Fibroblast of mammary gland (primary cell): ENCODE measurements around the gene ARSJ.
A peak's percentile ranks its signal among the peaks of the same experiment; 100 is the strongest.
"Not testable (repeated sequence)": the region's sequence is repeated elsewhere in the genome, so short reads cannot be mapped to it uniquely, and the experiment has no call there.

Source experiments
- DNase-seq: peaks from one replicate; pipeline ENCODE4 v3.0.0-alpha.2; 2010; ENCODE audit warnings: low read depth
- H3K4me3 ChIP-seq: 2 replicates; pipeline ENCODE4 v1.5.1; 2011; ENCODE audit warnings: low read depth, mild to moderate bottlenecking, low read length, moderate library complexity; ENCODE audit not compliant: control insufficient read depth
- CTCF ChIP-seq: conservative IDR thresholded peaks from 2 replicates; pipeline ENCODE4 v1.5.1; 2011; ENCODE audit warnings: low read depth, low read length, inconsistent platforms; ENCODE audit not compliant: control insufficient read depth, insufficient read depth

Gene ARSJ

GRCh38 chr4:114005569-114006442 lies 26.4 kb upstream of the ARSJ start:
- DNase-seq: peak; percentile 86

GRCh38 chr4:114004483-114005226 lies 25.2 kb upstream of the ARSJ start:
- not testable (repeated sequence) for DNase-seq, H3K4me3 ChIP-seq

More at GRCh38 chr4:114005569-114006442, 26.4 kb upstream of the ARSJ start:
- no peak overlapping the region for H3K4me3 ChIP-seq
- no peak for TF ChIP-seq CTCF

GRCh38 chr4:113998531-113998930 lies 19.1 kb upstream of the ARSJ start:
- DNase-seq: peak; percentile 59

GRCh38 chr4:113998079-113998478 lies 18.6 kb upstream of the ARSJ start:
- DNase-seq: no peak
- TF ChIP-seq CTCF: no peak
- H3K4me3 ChIP-seq: no peak overlapping the region

More at GRCh38 chr4:113998531-113998930, 19.1 kb upstream of the ARSJ start:
- TF ChIP-seq CTCF: no peak
- H3K4me3 ChIP-seq: no peak overlapping the region

GRCh38 chr4:113997206-113997605 lies 17.8 kb upstream of the ARSJ start:
- DNase-seq: peak; percentile 29
- H3K4me3 ChIP-seq: no peak overlapping the region
- TF ChIP-seq CTCF: no peak

GRCh38 chr4:113996599-113997177 lies 17.2 kb upstream of the ARSJ start:
- DNase-seq: peak; percentile 90
- TF ChIP-seq CTCF: no peak
- no peak overlapping the region for H3K4me3 ChIP-seq

- no peak for TF ChIP-seq CTCF
- no peak overlapping the region for H3K4me3 ChIP-seq
- no peak for DNase-seq
These were observed 14.4 kb upstream of the ARSJ start for GRCh38 chr4:113993887-113994286.
